Gastrocnemius medialis (tissue), 4 donors: ENCODE data around the gene CFAP45. TPM values are rescaled to one million over a fixed set of nuclear protein-coding genes. Genes with fewer than 3 reads are reported as not detected.

ENCODE experiments used
- ATAC-seq, 2 donors: fragments of 150-250 bp; one replicate each; pipeline ENCODE4 v1.9.1; 2016
- DNase-seq, 2 donors: peaks; one replicate each; pipeline ENCODE4 v3.0.0-alpha.2; 2019
- H3K27ac ChIP-seq, 4 donors: fragments of 200-600 bp; sonication (generic); 1 replicate in 1 of 4; 2 replicates in 3 of 4; pipeline ENCODE4 v1.5.1; 2016 to 2018; ENCODE audit warnings: mild to moderate bottlenecking in 2 of 4, moderate library complexity in 1 of 4
- H3K27me3 ChIP-seq, 3 donors: fragments of 200-600 bp; sonication (generic) in 2 of 3; 1 replicate in 1 of 3; 2 replicates in 2 of 3; pipeline versions ENCODE4 v1.5.1 to v1.6.0; 2016 to 2019; ENCODE audit warnings: mild to moderate bottlenecking in 1 of 3, moderate library complexity in 1 of 3
- H3K36me3 ChIP-seq, 2 donors: fragments of 200-600 bp; sonication (generic) in 1 of 2; one replicate each; pipeline ENCODE4 v1.5.1; 2017 to 2018
- H3K4me1 ChIP-seq, 2 donors: fragments of 200-600 bp; sonication (generic) in 1 of 2; one replicate each; pipeline ENCODE4 v1.5.1; 2016 to 2017; ENCODE audit warnings: mild to moderate bottlenecking in 2 of 2
- H3K4me3 ChIP-seq, 4 donors: fragments of 200-600 bp; sonication (generic) in 3 of 4; 1 replicate in 1 of 4; 2 replicates in 3 of 4; pipeline ENCODE4 v1.5.1; 2016 to 2019; ENCODE audit warnings: mild to moderate bottlenecking in 2 of 4
- H3K9me3 ChIP-seq, 3 donors: fragments of 200-600 bp; sonication (generic) in 2 of 3; 1 replicate in 1 of 3; 2 replicates in 2 of 3; pipeline ENCODE4 v1.5.1; 2016 to 2019
- CTCF ChIP-seq, 5 experiments: fragments of 450-650 bp in 3 of 5; fragments of 200-600 bp in 2 of 5; sonication (generic) in 2 of 5; IDR thresholded peaks in 4 of 5; conservative IDR thresholded peaks in 1 of 5; 1 replicate in 4 of 5; 2 replicates in 1 of 5; pipeline ENCODE4 v1.5.1; 2016 to 2019; ENCODE audit warnings: antibody characterized with exemption in 5 of 5, mild to moderate bottlenecking in 3 of 5, moderate library complexity in 3 of 5
- POLR2A ChIP-seq, 2 donors: fragments of 450-650 bp; IDR thresholded peaks; one replicate each; pipeline ENCODE4 v1.6.1; 2017; ENCODE audit warnings: antibody characterized with exemption in 2 of 2, mild to moderate bottlenecking in 2 of 2, moderate library complexity in 2 of 2
- in situ Hi-C, 4 donors: fragments of 200-750 bp; cut with MboI; loops; one replicate each; pipeline versions ENCODE4 v1.15.0 to v1.8.0; 2017; ENCODE audit warnings: low sequenced_read_pairs in 4 of 4
- intact Hi-C: fragments of 100-400 bp; cut with DNase I; formaldehyde crosslinking; loops from one replicate; pipeline ENCODE4 v1.15.1; 2023; ENCODE audit warnings: low total_unique reads
- total RNA-seq, 4 donors: library from RNA; depleted of rRNA; stranded (reverse); fragments of >200 nt; gene quantifications; one replicate each; pipeline versions ENCODE4 v1.1.0 to v1.2.3, GENCODE V29; 2016

Gene CFAP45
- total RNA-seq, 4 donors from 2014 or later: not detected

GRCh38 chr1:159847231-159847630, 52.7 kb downstream of the CFAP45 start:
- Histone ChIP-seq H3K4me3 (no peak overlapping the region), H3K9me3 (no peaks in the 10 kb centered on the region), H3K27ac (no peak overlapping the region), H3K36me3 (no peaks in the 10 kb centered on the region), H3K27me3 (no peaks in the 10 kb centered on the region), H3K4me1 (no peaks in the 10 kb centered on the region)
- intact Hi-C loops: no loop called here
- no peak for DNase-seq
- TF ChIP-seq CTCF (IDR thresholded peaks at IDR 0.05 in 4 of 5, conservative IDR thresholded peaks at IDR 0.05 in 1 of 5): no peak
- TF ChIP-seq POLR2A (IDR thresholded peaks at IDR 0.05): no peak
- in situ Hi-C loops: no loop called here
- no peak for ATAC-seq

GRCh38 chr1:159845751-159846629, 54.0 kb downstream of the CFAP45 start:
- in situ Hi-C loops: no loop called here
- TF ChIP-seq CTCF (IDR thresholded peaks at IDR 0.05 in 4 of 5, conservative IDR thresholded peaks at IDR 0.05 in 1 of 5): no peak
- TF ChIP-seq POLR2A (IDR thresholded peaks at IDR 0.05): no peak
- Histone ChIP-seq H3K9me3 (no peaks in the 10 kb centered on the region), H3K27me3 (no peaks in the 10 kb centered on the region), H3K4me3 (no peak overlapping the region), H3K4me1 (no peaks in the 10 kb centered on the region), H3K36me3 (no peaks in the 10 kb centered on the region), H3K27ac (no peak overlapping the region)
- ATAC-seq (no peak), DNase-seq (no peak)
- intact Hi-C loops: no loop called here

- no peaks in the 10 kb centered on the region for H3K9me3 ChIP-seq
- H3K4me3 ChIP-seq: no peak overlapping the region
- H3K27me3 ChIP-seq: no peaks in the 10 kb centered on the region
- no peaks in the 10 kb centered on the region for H3K36me3 ChIP-seq
- ATAC-seq (no peak), DNase-seq (no peak)
- intact Hi-C loops (no loop called here), in situ Hi-C loops (no loop called here)
- TF ChIP-seq POLR2A (IDR thresholded peaks at IDR 0.05) (no peak), CTCF (IDR thresholded peaks at IDR 0.05 in 4 of 5, conservative IDR thresholded peaks at IDR 0.05 in 1 of 5) (no peak)
- no peaks in the 10 kb centered on the region for H3K4me1 ChIP-seq
- no peak overlapping the region for H3K27ac ChIP-seq
Observed at GRCh38 chr1:159843459-159843858, 56.5 kb downstream of the CFAP45 start.

GRCh38 chr1:159841749-159842148, 58.2 kb downstream of the CFAP45 start:
- intact Hi-C loops (no loop called here), in situ Hi-C loops (no loop called here)
- DNase-seq (no peak), ATAC-seq (no peak)
- Histone ChIP-seq H3K9me3 (no peaks in the 10 kb centered on the region), H3K4me1 (no peaks in the 10 kb centered on the region), H3K4me3 (no peak overlapping the region), H3K27ac (no peak overlapping the region), H3K36me3 (peaks cover 0 to 9% of the 10 kb centered on the region in 2 donors), H3K27me3 (no peaks in the 10 kb centered on the region)
- no peak for TF ChIP-seq POLR2A (IDR thresholded peaks at IDR 0.05)
- no peak for TF ChIP-seq CTCF (IDR thresholded peaks at IDR 0.05 in 4 of 5, conservative IDR thresholded peaks at IDR 0.05 in 1 of 5)
